OCI-LY1 (cell line): ENCODE measurements around the gene UNC93B1.

Experiments used
- CTCF ChIP-seq: fragments of 200-600 bp; sonication (generic), shearing (Covaris generic); IDR thresholded peaks from 2 replicates; pipeline ENCODE4 v1.5.1; 2017; ENCODE audit warnings: mild to moderate bottlenecking, antibody characterized with exemption, low read length, moderate library complexity, mixed read lengths
- EZH2 ChIP-seq: fragments of 200-600 bp; sonication (generic), shearing (Covaris generic); IDR thresholded peaks from 2 replicates; pipeline ENCODE4 v1.8.0; 2017; ENCODE audit warnings: borderline replicate concordance, mixed run types, mild to moderate bottlenecking, antibody characterized with exemption, low read length, moderate library complexity, mixed read lengths

- TF ChIP-seq EZH2 = no peak
- TF ChIP-seq CTCF = no peak
Measured at GRCh38 chr11:68040957-68041591, 37.2 kb upstream of the UNC93B1 start.
